NCI-H345 (cell line): ENCODE results near the gene S100A12.
A peak's percentile ranks its signal among the peaks of the same experiment; 100 is the strongest.
"Not testable (repeated sequence)": the region's sequence is repeated elsewhere in the genome, so short reads cannot be mapped to it uniquely, and the experiment has no call there.

Experiments used
- DNase-seq: peaks from one replicate; lab custom pipeline; 2025; lab: John Stamatoyannopoulos, UW

The S100A12 gene

GRCh38 chr1:153375511-153375910, at the start of gene S100A12:
Gene S100A12 (minus strand): TSS chr1:153375621. CDS start chr1:153374592, 1,029 bp downstream.
- DNase-seq, result no peak

- DNase-seq, result no peak
These were observed 47.1 kb upstream of the S100A12 start for GRCh38 chr1:153422450-153423068.

DNA sequence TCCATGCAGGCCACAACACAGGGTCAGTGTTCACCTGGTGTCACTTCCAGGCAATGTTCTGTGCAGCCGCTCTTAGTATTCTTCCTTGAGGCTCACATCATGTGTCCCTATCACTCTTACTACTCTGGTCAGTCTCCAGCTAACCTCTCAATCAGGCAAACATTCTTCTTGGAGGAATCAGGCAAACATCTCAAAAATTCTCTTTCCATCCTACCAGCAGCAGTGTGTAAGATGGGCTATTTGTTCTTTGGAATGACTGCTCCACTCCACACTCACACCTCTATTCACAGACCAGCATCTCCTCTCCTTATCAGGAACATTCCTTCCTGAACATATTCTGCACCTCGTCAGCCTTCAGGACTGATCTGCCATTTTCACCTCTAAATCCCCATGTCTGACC, 44.9 kb upstream of the S100A12 start:
- no peak for DNase-seq

GRCh38 chr1:153419436-153419793, 44.0 kb upstream of the S100A12 start:
- not testable (repeated sequence) for DNase-seq

DNA sequence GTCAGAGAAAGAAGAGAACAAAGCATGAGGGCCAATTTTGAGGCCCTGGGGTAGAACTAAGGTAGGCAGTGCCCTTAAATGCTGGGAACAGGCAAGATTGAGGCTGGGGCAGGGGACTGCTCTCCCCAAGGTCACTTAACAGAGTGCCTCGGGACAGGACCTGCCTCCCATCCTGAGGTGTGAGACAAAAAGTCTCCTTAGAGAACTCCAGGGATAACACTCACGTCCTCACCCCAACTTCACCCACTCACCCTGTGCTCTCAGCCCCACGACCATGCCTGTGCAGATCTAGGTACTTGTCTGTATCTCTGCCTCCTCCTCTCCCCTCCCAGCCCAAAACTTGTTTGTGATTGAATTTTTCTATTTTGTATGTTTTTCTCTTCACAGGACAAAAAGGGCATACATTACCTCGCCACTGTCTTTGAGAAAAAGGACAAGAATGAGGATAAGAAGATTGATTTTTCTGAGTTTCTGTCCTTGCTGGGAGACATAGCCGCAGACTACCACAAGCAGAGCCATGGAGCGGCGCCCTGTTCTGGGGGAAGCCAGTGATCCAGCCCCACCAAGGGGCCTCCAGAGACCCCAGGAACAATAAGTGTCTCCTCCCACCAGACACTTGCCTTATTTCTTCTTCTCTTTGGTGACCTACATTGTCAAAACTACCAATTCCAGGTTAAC, 43.5 kb upstream of the S100A12 start:
- not testable (repeated sequence) for DNase-seq

DNA sequence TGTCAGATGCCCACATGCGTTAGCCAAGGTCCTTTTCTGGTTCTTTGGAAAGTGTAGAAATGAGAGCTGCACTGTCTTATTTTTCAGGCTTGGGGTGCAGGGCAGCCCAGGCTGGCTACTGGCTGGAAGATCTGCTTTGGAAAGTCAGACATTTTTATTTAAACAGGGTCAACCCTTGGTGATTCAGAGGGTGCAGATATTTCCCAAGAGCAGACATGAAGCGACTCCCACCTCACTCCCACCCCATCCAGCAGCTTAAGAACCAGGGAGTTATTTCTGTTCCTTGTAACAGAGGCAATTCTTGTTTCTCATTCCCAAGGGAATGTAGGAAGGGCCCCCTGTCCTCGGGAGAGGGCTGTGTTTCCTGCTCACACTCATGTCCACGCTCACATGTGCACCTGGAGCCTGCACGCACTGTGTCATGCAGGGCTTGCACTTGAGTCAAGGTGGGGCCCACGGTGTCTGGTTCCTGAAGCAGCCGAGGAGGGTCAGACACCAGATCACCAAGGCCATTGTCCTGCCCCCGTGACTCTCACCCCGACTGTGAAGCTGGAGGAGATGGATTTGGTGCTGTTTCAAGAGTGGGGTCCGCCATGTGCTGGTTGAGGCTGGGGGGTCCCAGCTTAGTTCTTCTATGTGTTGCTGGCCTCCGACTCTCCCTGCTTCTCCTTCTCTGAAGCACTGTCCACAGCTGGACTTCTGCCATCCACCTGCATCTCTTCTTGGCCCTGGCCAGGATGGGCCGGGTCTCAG, 41.9 kb upstream of the S100A12 start:
- DNase-seq, result no peak

- DNase-seq, result no peak
These were observed 40.6 kb upstream of the S100A12 start, which contains the start of gene S100A7A for GRCh38 chr1:153415850-153416570. Gene S100A7A (plus strand): TSS chr1:153416520. CDS start chr1:153418083, 1,563 bp downstream.

DNA sequence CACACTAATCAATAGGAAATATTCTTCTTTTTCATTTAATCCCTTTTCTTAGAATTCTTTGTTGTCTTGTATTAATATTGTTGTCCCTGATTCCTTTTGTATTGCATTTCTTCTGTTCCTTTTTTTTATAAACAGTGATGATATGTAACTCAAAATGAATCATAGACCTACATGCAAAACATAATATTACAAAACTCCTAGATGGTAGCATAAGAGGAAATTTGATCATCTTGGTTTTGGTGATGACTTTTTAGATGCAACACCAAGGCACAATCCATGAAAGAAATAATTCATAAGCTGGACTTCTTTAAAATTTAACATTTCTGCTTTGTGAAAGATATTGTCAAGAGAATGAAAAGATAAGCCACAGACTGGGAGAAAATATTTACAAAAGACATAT, 38.5 kb upstream of the S100A12 start:
- DNase-seq, result not testable (repeated sequence)

DNA sequence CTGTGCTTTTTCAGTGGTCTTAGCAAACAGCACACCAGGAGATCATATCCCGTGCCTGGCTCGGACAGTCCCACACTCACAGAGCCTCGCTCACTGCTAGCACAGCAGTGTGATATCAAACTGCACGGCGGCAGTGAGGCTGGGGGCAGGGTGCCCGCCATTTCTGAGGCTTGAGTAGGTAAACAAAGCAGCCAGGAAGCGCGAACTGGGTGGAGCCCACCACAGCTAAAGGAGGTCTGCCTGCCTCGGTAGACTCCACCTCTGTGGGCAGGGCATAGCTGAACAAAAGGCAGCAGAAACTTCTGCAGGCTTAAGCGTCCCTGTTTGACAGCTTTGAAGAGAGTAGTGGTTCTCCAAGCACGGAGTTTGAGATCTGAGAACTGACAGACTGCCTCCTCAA, 31.9 kb upstream of the S100A12 start:
- peak; percentile 43 for DNase-seq

DNA sequence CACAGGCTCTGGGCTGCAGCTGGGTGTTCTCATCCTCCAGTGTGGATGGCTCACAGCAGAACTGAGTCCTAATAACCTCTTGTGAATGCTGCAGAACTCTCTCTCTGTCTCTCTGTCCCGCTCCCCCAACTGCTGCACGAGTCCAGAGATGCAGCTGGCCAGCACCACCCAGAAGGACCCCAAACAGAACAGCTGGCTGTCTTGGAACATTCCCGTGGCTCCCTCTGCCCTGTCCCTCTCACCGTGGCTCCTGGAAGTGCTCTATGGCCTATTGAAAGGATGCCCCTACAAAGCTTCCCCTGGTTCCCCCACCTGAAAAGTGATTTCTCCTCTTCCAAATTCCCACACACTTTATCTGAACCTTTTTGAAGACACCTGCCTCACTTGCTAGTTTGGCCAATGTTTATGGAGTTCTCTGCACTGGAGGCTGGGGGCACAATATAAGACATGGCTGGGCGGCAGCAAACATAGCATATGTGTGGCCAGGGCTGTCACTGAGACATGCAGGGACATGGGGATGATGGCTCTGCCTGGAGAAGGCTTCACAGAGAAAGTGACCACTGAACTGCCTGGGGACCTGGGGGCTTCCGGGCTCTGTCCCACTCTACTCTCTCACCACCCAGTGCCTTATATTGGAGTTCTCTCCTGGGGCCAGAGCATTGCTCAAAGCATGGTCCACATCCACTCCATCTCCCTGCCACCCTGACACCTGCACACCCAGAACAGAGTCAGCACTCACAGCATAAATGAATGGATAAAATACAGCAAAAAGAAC, 30.6 kb upstream of the S100A12 start:
- DNase-seq, result not testable (repeated sequence)

GRCh38 chr1:153404768-153405167, 29.3 kb upstream of the S100A12 start:
- no peak for DNase-seq

- DNase-seq, result no peak
These were observed 28.7 kb upstream of the S100A12 start for GRCh38 chr1:153404086-153404635.

GRCh38 chr1:153403421-153404085, 28.1 kb upstream of the S100A12 start:
- DNase-seq, result no peak

DNA sequence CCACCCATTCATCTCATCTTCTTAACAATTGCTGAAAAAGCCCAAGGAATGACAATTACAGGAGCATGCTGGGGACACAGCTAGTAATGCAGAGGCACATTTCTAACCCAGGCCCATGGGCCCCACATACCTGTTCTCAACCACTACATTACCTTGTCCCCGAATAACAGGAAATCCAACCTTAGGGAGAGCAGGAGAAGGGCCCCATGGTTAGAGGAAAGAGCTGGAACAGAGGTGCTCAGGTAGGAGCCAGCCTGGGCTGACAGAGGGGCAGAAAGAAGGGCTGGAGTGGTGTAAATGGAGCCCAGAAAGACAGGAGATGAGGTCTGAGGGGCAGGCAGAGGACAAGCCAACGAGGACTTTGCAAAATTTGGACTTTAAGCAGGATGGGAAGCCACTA, 26.8 kb upstream of the S100A12 start:
- no peak for DNase-seq

GRCh38 chr1:153401461-153401860, 26.0 kb upstream of the S100A12 start:
- DNase-seq, result no peak

- DNase-seq, result peak; percentile 65
These were observed 24.8 kb upstream of the S100A12 start for GRCh38 chr1:153400244-153400643.

- no peak for DNase-seq
These were observed 24.1 kb upstream of the S100A12 start for GRCh38 chr1:153399401-153400055.

- DNase-seq, result no peak
These were observed 22.7 kb upstream of the S100A12 start for GRCh38 chr1:153397924-153398651.
